ENCODE measurements around the gene TMEM100.

The TMEM100 gene

GRCh38 chr17:55710829-55711496 is 11.7 kb downstream of the TMEM100 start:
- no peak for DNase-seq

- no peak for DNase-seq
Observed at GRCh38 chr17:55710410-55710809, 12.3 kb downstream of the TMEM100 start.

GRCh38 chr17:55709984-55710383 is 12.7 kb downstream of the TMEM100 start:
- DNase-seq, result no peak

GRCh38 chr17:55709440-55709839 is 13.2 kb downstream of the TMEM100 start:
- no peak for DNase-seq

- DNase-seq, result no peak
Observed at GRCh38 chr17:55708175-55708974, 14.3 kb downstream of the TMEM100 start.

GRCh38 chr17:55706808-55707773 is 15.6 kb downstream of the TMEM100 start:
- no peak for DNase-seq

- DNase-seq, result no peak
Observed at GRCh38 chr17:55705847-55706246, 16.8 kb downstream of the TMEM100 start.

- no peak for DNase-seq
Observed at GRCh38 chr17:55704401-55704800, 18.3 kb downstream of the TMEM100 start.

GRCh38 chr17:55702150-55702549 is 20.5 kb downstream of the TMEM100 start:
- no peak for DNase-seq

- no peak for DNase-seq
Observed at GRCh38 chr17:55699181-55699860, 23.3 kb downstream of the TMEM100 start.

GRCh38 chr17:55694286-55694910 is 28.3 kb downstream of the TMEM100 start:
- no peak for DNase-seq

- DNase-seq, result no peak
Observed at GRCh38 chr17:55693254-55694216, 29.1 kb downstream of the TMEM100 start.

- no peak for DNase-seq
Observed at GRCh38 chr17:55692276-55692675, 30.4 kb downstream of the TMEM100 start.

GRCh38 chr17:55691666-55692065 is 31.0 kb downstream of the TMEM100 start:
- DNase-seq, result no peak

GRCh38 chr17:55690105-55690508 is 32.6 kb downstream of the TMEM100 start:
- DNase-seq, result no peak

GRCh38 chr17:55689672-55690071 is 33.0 kb downstream of the TMEM100 start:
- DNase-seq, result no peak

GRCh38 chr17:55688057-55688456 is 34.6 kb downstream of the TMEM100 start:
- no peak for DNase-seq

GRCh38 chr17:55687037-55687436 is 35.6 kb downstream of the TMEM100 start:
- DNase-seq, result no peak

GRCh38 chr17:55683550-55684315 is 38.9 kb downstream of the TMEM100 start:
- DNase-seq, result no peak

- DNase-seq, result no peak
Observed at GRCh38 chr17:55681342-55681700, 41.3 kb downstream of the TMEM100 start.
